PFSK-1 (cell line): ENCODE results near the gene C12orf76.

Experiments
- FOXP2 ChIP-seq: optimal IDR thresholded peaks from 2 replicates; pipeline ENCODE3; 2011; ENCODE audit warnings: borderline replicate concordance, control low read depth, inconsistent platforms; ENCODE audit not compliant: insufficient read depth; ENCODE audit errors: extremely low read length, extremely low read depth
- POLR2AphosphoS5 ChIP-seq: IDR thresholded peaks from 2 replicates; pipeline ENCODE4 v1.6.1; 2012; ENCODE audit warnings: low read depth, mild to moderate bottlenecking, control low read depth, low read length, moderate library complexity
- SIN3A ChIP-seq: IDR thresholded peaks from 2 replicates; pipeline ENCODE4 v1.6.1; 2012; ENCODE audit warnings: mild to moderate bottlenecking, low read length, moderate library complexity, borderline replicate concordance; ENCODE audit not compliant: insufficient read depth
- TAF1 ChIP-seq: IDR thresholded peaks from 2 replicates; pipeline ENCODE4 v1.6.1; 2012; ENCODE audit warnings: low read length, control low read depth, borderline replicate concordance; ENCODE audit not compliant: insufficient read depth
- TF ChIP-seq, protein P1 (sequence below), 2 experiments: IDR thresholded peaks; 2 replicates each; pipeline versions ENCODE4 v1.6.1 to v1.8.0; 2011 to 2012; ENCODE audit warnings: low read depth in 2 of 2, low read length in 2 of 2, control low read depth in 1 of 2, inconsistent platforms in 1 of 2, mild to moderate bottlenecking in 1 of 2, moderate library complexity in 1 of 2; ENCODE audit not compliant: insufficient read depth in 1 of 2

The C12orf76 gene

DNA sequence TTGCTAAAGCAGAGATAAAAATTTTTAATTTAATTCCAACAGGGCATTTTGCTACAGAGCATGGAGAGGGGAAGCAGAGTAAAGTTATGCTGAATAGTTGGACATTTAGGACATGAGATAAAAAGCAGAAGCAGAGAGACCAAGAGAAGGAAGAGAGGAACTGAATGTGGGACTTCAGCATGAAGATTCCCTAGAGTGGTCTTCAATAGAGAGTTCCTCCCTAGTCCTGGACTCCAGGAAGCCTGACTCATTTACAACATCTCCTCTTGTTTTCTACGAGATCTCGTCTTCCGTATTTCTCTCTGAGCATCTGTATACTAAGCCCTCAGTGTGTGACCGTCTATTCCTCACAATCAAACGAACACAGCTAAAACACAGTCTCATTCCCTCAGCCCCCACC lies 40.6 kb upstream of the C12orf76 start:
- TF ChIP-seq, protein P1, sequence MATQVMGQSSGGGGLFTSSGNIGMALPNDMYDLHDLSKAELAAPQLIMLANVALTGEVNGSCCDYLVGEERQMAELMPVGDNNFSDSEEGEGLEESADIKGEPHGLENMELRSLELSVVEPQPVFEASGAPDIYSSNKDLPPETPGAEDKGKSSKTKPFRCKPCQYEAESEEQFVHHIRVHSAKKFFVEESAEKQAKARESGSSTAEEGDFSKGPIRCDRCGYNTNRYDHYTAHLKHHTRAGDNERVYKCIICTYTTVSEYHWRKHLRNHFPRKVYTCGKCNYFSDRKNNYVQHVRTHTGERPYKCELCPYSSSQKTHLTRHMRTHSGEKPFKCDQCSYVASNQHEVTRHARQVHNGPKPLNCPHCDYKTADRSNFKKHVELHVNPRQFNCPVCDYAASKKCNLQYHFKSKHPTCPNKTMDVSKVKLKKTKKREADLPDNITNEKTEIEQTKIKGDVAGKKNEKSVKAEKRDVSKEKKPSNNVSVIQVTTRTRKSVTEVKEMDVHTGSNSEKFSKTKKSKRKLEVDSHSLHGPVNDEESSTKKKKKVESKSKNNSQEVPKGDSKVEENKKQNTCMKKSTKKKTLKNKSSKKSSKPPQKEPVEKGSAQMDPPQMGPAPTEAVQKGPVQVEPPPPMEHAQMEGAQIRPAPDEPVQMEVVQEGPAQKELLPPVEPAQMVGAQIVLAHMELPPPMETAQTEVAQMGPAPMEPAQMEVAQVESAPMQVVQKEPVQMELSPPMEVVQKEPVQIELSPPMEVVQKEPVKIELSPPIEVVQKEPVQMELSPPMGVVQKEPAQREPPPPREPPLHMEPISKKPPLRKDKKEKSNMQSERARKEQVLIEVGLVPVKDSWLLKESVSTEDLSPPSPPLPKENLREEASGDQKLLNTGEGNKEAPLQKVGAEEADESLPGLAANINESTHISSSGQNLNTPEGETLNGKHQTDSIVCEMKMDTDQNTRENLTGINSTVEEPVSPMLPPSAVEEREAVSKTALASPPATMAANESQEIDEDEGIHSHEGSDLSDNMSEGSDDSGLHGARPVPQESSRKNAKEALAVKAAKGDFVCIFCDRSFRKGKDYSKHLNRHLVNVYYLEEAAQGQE (IDR thresholded peaks at IDR 0.05; ENCODE audit: insufficient read depth in 1 of 2, low read depth in 2 of 2, low read length in 2 of 2): no peak

DNA sequence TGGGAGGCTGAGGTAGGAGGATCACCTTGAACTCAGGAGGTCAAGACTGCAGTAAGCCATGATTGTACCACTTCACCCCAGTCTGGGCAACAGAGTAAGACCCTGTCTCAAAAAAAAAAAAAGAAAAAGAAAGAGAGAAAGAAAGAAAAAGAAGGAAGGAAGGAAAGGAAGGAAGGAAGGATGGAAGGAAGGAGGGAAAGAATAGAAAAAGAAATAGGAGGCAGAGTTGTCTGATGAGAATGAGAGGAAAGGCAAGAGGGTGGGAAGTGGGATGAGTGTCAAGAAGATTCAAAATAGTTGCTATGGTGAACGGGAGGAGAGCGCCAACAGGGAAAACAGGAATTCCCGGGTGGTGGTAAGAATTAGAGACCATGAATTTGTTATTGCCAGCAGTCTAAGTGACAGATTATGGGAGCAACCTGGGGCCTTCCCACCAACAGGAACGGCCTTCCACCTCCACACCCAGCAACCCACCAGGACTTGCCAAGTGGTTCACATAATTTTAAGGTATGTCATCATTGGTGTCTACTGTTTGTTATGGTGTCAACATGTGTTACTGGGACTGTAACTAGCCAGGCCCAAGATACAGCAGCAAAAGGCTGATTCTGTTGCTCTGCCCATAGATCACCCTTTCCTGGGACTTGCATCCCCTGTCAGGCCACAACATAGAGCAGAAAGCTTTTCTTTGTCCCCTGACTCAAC lies 36.1 kb upstream of the C12orf76 start:
- TF ChIP-seq POLR2AphosphoS5 (no peak), FOXP2 (no peak), SIN3A (no peak), TAF1 (no peak)
- TF ChIP-seq, protein P1 (IDR thresholded peaks at IDR 0.05; ENCODE audit: insufficient read depth in 1 of 2, low read depth in 2 of 2, low read length in 2 of 2): no peak

DNA sequence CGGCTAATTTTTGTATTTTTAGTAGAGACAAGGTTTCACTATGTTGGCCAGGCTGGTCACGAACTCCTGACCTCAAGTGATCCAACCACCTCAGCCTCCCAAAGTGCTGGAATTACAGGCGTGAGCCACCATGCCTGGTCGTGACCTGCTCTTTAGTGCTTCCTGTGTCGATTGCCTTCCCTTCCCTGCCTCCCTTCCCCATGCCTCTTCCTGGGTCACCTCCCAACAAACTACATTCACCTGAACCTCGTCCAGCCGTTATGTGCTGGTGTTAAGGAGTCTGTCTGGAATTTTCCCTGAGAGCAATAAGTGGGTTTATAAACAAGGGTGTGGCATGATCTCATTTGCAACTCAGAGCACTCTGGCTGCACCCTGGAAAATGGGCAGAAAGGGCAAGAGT lies 32.1 kb upstream of the C12orf76 start:
- TF ChIP-seq, protein P1 (IDR thresholded peaks at IDR 0.05; ENCODE audit: insufficient read depth in 1 of 2, low read depth in 2 of 2, low read length in 2 of 2): no peak
- no peak for TF ChIP-seq TAF1
- no peak for TF ChIP-seq POLR2AphosphoS5
- TF ChIP-seq SIN3A: no peak

DNA sequence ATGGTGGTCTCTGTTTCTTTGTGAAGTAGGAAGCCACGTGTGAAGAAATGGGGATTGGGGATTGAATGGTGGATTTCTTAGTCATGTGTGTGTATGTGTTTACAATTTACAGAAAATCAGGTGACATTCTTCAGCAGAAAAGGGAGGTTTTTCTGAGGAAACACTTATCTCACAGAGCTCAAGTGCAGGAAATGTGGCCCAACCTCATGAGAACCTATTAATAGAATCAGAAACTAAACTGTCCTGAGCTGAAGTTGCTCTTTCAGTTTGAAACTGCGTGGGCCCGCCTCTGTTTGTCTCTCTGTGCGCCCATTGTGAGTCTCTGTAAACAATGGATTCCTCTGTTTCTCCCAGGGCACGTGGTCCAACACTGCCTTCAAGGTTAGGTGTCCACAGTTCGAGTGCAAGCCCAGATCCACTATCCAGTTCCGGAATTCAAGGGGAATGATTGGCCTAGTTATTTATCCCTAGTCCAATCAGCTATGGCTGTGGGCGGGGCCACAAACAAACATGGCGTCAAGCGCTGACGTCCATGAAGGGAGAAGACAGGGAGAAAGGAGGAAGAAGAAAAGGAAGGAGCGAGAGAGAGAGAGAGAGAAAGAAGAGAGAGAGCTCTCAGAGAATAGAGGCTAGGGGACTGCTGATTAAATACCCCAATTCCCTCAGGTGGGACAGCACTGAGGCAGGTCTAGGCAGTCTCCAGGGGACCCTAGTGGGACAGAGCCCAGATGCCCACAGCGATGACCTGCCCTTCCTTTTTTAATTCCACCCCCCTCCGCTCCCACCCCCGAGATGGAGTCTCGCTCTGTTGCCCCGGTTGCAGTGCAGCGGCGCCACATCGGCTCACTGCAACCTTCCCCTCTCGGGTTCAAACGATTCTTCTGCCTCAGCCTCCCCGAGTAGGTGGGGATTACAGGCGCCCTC lies 31.4 kb upstream of the C12orf76 start:
- no peak for TF ChIP-seq FOXP2
- TF ChIP-seq POLR2AphosphoS5: no peak
- no peak for TF ChIP-seq SIN3A
- TF ChIP-seq, protein P1 (IDR thresholded peaks at IDR 0.05; ENCODE audit: insufficient read depth in 1 of 2, low read depth in 2 of 2, low read length in 2 of 2): no peak
- no peak for TF ChIP-seq TAF1
